ENCODE results near the gene PDCD10. TPM values are rescaled to one million over a fixed set of nuclear protein-coding genes. Genes with fewer than 3 reads are reported as not detected.
A peak's percentile ranks its signal among the peaks of the same experiment; 100 is the strongest.

PDCD10 gene
- total RNA-seq, 1 donor from 2014 or later, result 74.6 TPM

GRCh38 chr3:167711439-167711838 lies 23.3 kb downstream of the PDCD10 start:
- no peak overlapping the region for H3K27ac Mint-ChIP-seq (ENCODE audit: unreplicated experiment)
- no peak for TF ChIP-seq CTCF (IDR thresholded peaks at IDR 0.05; ENCODE audit: unreplicated experiment)
- peaks cover 32% of the 10 kb centered on the region for H3K36me3 Mint-ChIP-seq (ENCODE audit: low read depth, unreplicated experiment)
- peaks cover 2% of the 10 kb centered on the region for H3K27me3 Mint-ChIP-seq (ENCODE audit: unreplicated experiment)
- H3K4me1 Mint-ChIP-seq (ENCODE audit: unreplicated experiment), result peaks cover 34% of the 10 kb centered on the region
- DNase-seq (ENCODE audit: low spot score), result no peak
- H3K4me3 Mint-ChIP-seq (ENCODE audit: unreplicated experiment), result no peak overlapping the region
- H3K9me3 Mint-ChIP-seq (ENCODE audit: unreplicated experiment), result no peaks in the 10 kb centered on the region

GRCh38 chr3:167710552-167710951 lies 24.1 kb downstream of the PDCD10 start:
- no peak for DNase-seq (ENCODE audit: low spot score)
- Mint-ChIP-seq H3K27ac (ENCODE audit: unreplicated experiment) (no peak overlapping the region), H3K4me3 (ENCODE audit: unreplicated experiment) (no peak overlapping the region), H3K36me3 (ENCODE audit: low read depth, unreplicated experiment) (peaks cover 27% of the 10 kb centered on the region), H3K9me3 (ENCODE audit: unreplicated experiment) (no peaks in the 10 kb centered on the region), H3K4me1 (ENCODE audit: unreplicated experiment) (peaks cover 34% of the 10 kb centered on the region), H3K27me3 (ENCODE audit: unreplicated experiment) (peaks cover 2% of the 10 kb centered on the region)
- no peak for TF ChIP-seq CTCF (IDR thresholded peaks at IDR 0.05; ENCODE audit: unreplicated experiment)

- peaks cover 27% of the 10 kb centered on the region for H3K36me3 Mint-ChIP-seq (ENCODE audit: low read depth, unreplicated experiment)
- H3K4me3 Mint-ChIP-seq (ENCODE audit: unreplicated experiment), result no peak overlapping the region
- no peak for TF ChIP-seq CTCF (IDR thresholded peaks at IDR 0.05; ENCODE audit: unreplicated experiment)
- no peaks in the 10 kb centered on the region for H3K27me3 Mint-ChIP-seq (ENCODE audit: unreplicated experiment)
- peaks cover 25% of the 10 kb centered on the region for H3K4me1 Mint-ChIP-seq (ENCODE audit: unreplicated experiment)
- peak overlapping the region; percentile 44 for H3K27ac Mint-ChIP-seq (ENCODE audit: unreplicated experiment)
- H3K9me3 Mint-ChIP-seq (ENCODE audit: unreplicated experiment), result no peaks in the 10 kb centered on the region
- DNase-seq (ENCODE audit: low spot score), result no peak
These were observed 25.0 kb downstream of the PDCD10 start for GRCh38 chr3:167709690-167710089.

GRCh38 chr3:167705840-167706239 lies 28.9 kb downstream of the PDCD10 start:
- H3K36me3 Mint-ChIP-seq (ENCODE audit: low read depth, unreplicated experiment), result peaks cover 25% of the 10 kb centered on the region
- H3K4me1 Mint-ChIP-seq (ENCODE audit: unreplicated experiment), result peaks cover 11% of the 10 kb centered on the region
- no peak for DNase-seq (ENCODE audit: low spot score)
- no peaks in the 10 kb centered on the region for H3K27me3 Mint-ChIP-seq (ENCODE audit: unreplicated experiment)
- H3K4me3 Mint-ChIP-seq (ENCODE audit: unreplicated experiment), result no peak overlapping the region
- no peak overlapping the region for H3K27ac Mint-ChIP-seq (ENCODE audit: unreplicated experiment)
- TF ChIP-seq CTCF (IDR thresholded peaks at IDR 0.05; ENCODE audit: unreplicated experiment), result no peak
- no peaks in the 10 kb centered on the region for H3K9me3 Mint-ChIP-seq (ENCODE audit: unreplicated experiment)

GRCh38 chr3:167700926-167701325 lies 33.8 kb downstream of the PDCD10 start:
- Mint-ChIP-seq H3K9me3 (ENCODE audit: unreplicated experiment) (no peaks in the 10 kb centered on the region), H3K36me3 (ENCODE audit: low read depth, unreplicated experiment) (peaks cover 7% of the 10 kb centered on the region), H3K27me3 (ENCODE audit: unreplicated experiment) (no peaks in the 10 kb centered on the region), H3K4me1 (ENCODE audit: unreplicated experiment) (no peaks in the 10 kb centered on the region), H3K4me3 (ENCODE audit: unreplicated experiment) (no peak overlapping the region), H3K27ac (ENCODE audit: unreplicated experiment) (no peak overlapping the region)
- no peak for TF ChIP-seq CTCF (IDR thresholded peaks at IDR 0.05; ENCODE audit: unreplicated experiment)
- DNase-seq (ENCODE audit: low spot score), result no peak

Measured in endothelial cell (in vitro differentiated cells).